KMS-11 (cell line): Measurements from ENCODE around the gene ALDH16A1.

ENCODE experiments used
- H2AFZ ChIP-seq: fragments of 200-600 bp; sonication (generic); 2 replicates; pipeline ENCODE4 v1.6.1; 2016; ENCODE audit warnings: antibody characterized with exemption, mixed run types, low read depth
- H3K27ac ChIP-seq: fragments of 200-600 bp; sonication (generic); 2 replicates; pipeline ENCODE4 v1.6.1; 2016; ENCODE audit warnings: mild to moderate bottlenecking, mixed run types
- H3K27me3 ChIP-seq: fragments of 200-600 bp; sonication (generic); 2 replicates; pipeline ENCODE4 v1.6.1; 2017; ENCODE audit warnings: mild to moderate bottlenecking, low read depth, mixed run types, moderate library complexity; ENCODE audit not compliant: insufficient read depth
- H3K36me3 ChIP-seq: fragments of 200-600 bp; sonication (generic); 2 replicates; pipeline ENCODE4 v1.6.1; 2017; ENCODE audit warnings: mild to moderate bottlenecking, mixed run types; ENCODE audit not compliant: insufficient read depth
- H3K4me1 ChIP-seq: fragments of 200-600 bp; sonication (generic); 2 replicates; pipeline ENCODE4 v1.6.1; 2016; ENCODE audit warnings: mild to moderate bottlenecking, low read depth, mixed run types; ENCODE audit not compliant: poor library complexity, severe bottlenecking
- H3K4me2 ChIP-seq: fragments of 200-600 bp; sonication (generic); 2 replicates; pipeline ENCODE4 v1.7.0; 2016; ENCODE audit warnings: mild to moderate bottlenecking, mixed run types
- H3K4me3 ChIP-seq: fragments of 200-600 bp; sonication (generic); IDR thresholded peaks from 2 replicates; pipeline ENCODE4 v1.6.1; 2017; ENCODE audit warnings: low read depth, low read length, mixed read lengths; ENCODE audit not compliant: insufficient read depth
- H3K79me2 ChIP-seq: fragments of 200-600 bp; sonication (generic); 2 replicates; pipeline ENCODE4 v1.6.1; 2016; ENCODE audit warnings: low read depth, mixed run types; ENCODE audit not compliant: insufficient read depth
- H3K9ac ChIP-seq: fragments of 200-600 bp; sonication (generic); 2 replicates; pipeline ENCODE4 v1.6.1; 2016; ENCODE audit warnings: mild to moderate bottlenecking, mixed run types
- H4K20me1 ChIP-seq: fragments of 200-600 bp; sonication (generic); 2 replicates; pipeline ENCODE4 v1.6.1; 2016; ENCODE audit warnings: mild to moderate bottlenecking, mixed run types; ENCODE audit not compliant: insufficient read depth
- CTCF ChIP-seq: fragments of 200-600 bp; sonication (generic); conservative IDR thresholded peaks from 2 replicates; pipeline ENCODE4 v1.6.1; 2017; ENCODE audit warnings: low read depth, mild to moderate bottlenecking, antibody characterized with exemption, low read length, moderate library complexity, mixed read lengths

The ALDH16A1 gene

GRCh38 chr19:49414256-49414655 lies 38.8 kb upstream of the ALDH16A1 start:
- Histone ChIP-seq H3K27ac (no peak overlapping the region), H3K36me3 (no peaks in the 10 kb centered on the region), H2AFZ (no peak overlapping the region), H3K79me2 (no peaks in the 10 kb centered on the region), H3K9ac (no peak overlapping the region), H3K4me1 (peaks cover 10% of the 10 kb centered on the region), H3K4me3 (no peak overlapping the region), H3K27me3 (peaks cover 89% of the 10 kb centered on the region), H3K4me2 (no peak overlapping the region), H4K20me1 (no peaks in the 10 kb centered on the region)
- no peak for TF ChIP-seq CTCF

GRCh38 chr19:49415102-49415809 lies 37.8 kb upstream of the ALDH16A1 start:
- no peak overlapping the region for H3K4me2 ChIP-seq
- TF ChIP-seq CTCF: no peak
- H3K4me3 ChIP-seq: no peak overlapping the region
- peaks cover 90% of the 10 kb centered on the region for H3K27me3 ChIP-seq
- no peaks in the 10 kb centered on the region for H3K36me3 ChIP-seq
- H2AFZ ChIP-seq: no peak overlapping the region
- no peaks in the 10 kb centered on the region for H3K79me2 ChIP-seq
- H3K4me1 ChIP-seq: peaks cover under 1% of the 10 kb centered on the region
- no peaks in the 10 kb centered on the region for H4K20me1 ChIP-seq
- no peak overlapping the region for H3K27ac ChIP-seq
- H3K9ac ChIP-seq: no peak overlapping the region

GRCh38 chr19:49415810-49416200 lies 37.2 kb upstream of the ALDH16A1 start:
- Histone ChIP-seq H3K4me2 (no peak overlapping the region), H2AFZ (no peak overlapping the region), H4K20me1 (no peaks in the 10 kb centered on the region), H3K27ac (no peak overlapping the region), H3K4me3 (no peak overlapping the region), H3K4me1 (no peaks in the 10 kb centered on the region), H3K9ac (no peak overlapping the region), H3K36me3 (no peaks in the 10 kb centered on the region), H3K79me2 (no peaks in the 10 kb centered on the region), H3K27me3 (peaks cover 92% of the 10 kb centered on the region)
- TF ChIP-seq CTCF: no peak

GRCh38 chr19:49417088-49417487 lies 35.9 kb upstream of the ALDH16A1 start:
- H3K4me3 ChIP-seq: no peak overlapping the region
- no peak for TF ChIP-seq CTCF
- H3K27ac ChIP-seq: no peak overlapping the region
- H3K27me3 ChIP-seq: peaks cover 91% of the 10 kb centered on the region
- H3K36me3 ChIP-seq: no peaks in the 10 kb centered on the region
- no peaks in the 10 kb centered on the region for H3K79me2 ChIP-seq
- H4K20me1 ChIP-seq: no peaks in the 10 kb centered on the region
- H2AFZ ChIP-seq: no peak overlapping the region
- H3K4me1 ChIP-seq: no peaks in the 10 kb centered on the region
- H3K9ac ChIP-seq: no peak overlapping the region
- no peak overlapping the region for H3K4me2 ChIP-seq
